ENCODE results near the gene C1orf105. TPM values are rescaled to one million over a fixed set of nuclear protein-coding genes. Genes with fewer than 3 reads are reported as not detected.

C1orf105 gene
- polyA plus RNA-seq, 4 donors: 0.20 TPM; not detected in 3

DNA sequence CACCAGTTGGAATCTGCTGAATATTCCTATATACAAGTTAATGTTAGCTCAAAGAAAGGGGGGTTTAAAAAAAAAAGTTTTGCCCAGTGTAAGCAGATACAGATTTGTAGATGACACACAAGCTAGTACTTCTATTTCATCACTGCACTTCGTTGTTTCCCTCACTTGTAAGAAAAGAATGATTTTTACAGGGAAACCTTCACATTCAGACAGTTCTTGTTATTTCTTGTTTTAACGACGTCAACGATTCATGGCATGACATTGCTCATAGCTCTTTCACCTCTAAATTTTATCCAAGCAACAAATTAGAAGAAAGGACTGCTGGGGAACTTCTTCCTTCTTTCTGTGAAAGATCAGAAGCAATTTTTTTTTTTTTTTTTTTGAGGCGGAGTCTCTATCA lies 25.7 kb upstream of the C1orf105 start:
- DNase-seq (ENCODE audit: low read depth in 4 of 4, low spot score in 3 of 4): no peak

DNA sequence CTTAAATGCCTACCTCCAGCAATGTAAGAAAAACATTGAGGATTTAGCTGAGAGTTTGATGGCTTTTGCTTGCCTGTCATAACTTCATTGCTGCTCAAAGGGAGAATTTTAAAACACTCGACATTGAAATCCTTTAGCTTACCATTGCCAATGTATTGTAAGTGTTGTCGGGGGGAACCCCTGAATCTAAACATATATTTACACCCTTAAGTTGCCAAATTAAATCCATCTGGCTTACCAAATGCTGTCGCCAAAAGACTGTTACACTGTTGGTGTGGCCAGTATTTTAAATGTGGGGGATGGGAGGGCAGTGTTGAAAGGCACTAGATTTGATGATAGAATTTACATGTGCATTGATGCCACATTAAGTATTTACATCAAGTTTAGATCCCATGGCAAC lies 24.9 kb upstream of the C1orf105 start:
- no peak for DNase-seq (ENCODE audit: low read depth in 4 of 4, low spot score in 3 of 4)

DNA sequence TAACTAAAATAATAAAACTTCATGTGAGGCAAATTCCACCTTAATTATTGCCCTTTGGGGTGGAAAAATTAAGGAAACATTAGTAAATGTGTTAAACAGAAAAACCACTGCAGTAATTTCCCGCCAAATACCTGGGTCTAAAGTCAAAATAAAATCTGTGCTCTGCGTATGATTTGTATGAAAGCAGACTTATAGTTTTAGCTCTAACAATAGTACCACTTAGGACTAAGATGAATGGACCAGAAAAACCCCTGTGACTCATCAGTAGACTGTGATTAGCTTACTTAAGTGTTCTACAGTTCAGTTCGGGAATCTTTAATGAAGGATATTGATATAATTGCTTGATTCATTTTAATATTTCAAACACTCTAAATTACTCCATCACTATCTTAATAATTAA lies 23.3 kb upstream of the C1orf105 start:
- no peak for DNase-seq (ENCODE audit: low read depth in 4 of 4, low spot score in 3 of 4)

DNA sequence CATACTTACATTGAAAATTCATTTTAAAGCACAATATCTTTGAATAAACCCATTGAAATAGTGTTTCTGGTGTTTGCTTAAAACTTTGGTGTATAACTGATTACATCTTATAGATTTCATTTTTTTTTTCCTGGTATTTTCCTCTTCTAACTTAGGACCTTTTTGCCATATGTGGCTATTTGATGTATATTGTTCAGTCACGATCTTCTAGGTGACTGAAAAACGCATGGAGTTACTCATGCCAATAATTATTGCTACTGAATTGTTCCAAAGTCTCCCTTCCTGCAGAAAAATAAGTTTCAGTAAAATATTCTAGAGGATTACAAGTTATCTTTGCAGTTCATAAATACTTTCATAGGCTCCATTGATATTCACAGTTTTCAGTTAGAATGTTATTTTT lies 22.9 kb upstream of the C1orf105 start:
- DNase-seq (ENCODE audit: low read depth in 4 of 4, low spot score in 3 of 4): no peak

DNA sequence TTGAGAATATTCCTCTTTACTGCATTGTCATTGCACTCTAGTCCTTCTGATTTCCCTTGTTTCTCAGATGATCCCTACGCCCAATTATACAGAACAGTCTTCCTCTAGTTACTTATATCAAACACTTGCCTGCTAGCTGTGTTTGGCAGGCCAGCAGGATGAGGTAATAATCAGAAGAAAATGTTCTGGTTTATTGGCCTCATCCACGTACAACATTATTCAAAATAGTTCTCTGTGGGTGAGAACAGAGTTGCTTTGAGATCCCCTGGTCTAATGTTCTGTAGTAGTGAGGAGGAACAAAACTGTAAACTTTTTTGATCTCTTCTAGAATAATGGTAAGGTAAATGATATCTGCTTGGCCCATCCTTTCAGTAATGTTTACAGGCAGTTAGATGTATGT lies 22.3 kb upstream of the C1orf105 start:
- DNase-seq (ENCODE audit: low read depth in 4 of 4, low spot score in 3 of 4): no peak

DNA sequence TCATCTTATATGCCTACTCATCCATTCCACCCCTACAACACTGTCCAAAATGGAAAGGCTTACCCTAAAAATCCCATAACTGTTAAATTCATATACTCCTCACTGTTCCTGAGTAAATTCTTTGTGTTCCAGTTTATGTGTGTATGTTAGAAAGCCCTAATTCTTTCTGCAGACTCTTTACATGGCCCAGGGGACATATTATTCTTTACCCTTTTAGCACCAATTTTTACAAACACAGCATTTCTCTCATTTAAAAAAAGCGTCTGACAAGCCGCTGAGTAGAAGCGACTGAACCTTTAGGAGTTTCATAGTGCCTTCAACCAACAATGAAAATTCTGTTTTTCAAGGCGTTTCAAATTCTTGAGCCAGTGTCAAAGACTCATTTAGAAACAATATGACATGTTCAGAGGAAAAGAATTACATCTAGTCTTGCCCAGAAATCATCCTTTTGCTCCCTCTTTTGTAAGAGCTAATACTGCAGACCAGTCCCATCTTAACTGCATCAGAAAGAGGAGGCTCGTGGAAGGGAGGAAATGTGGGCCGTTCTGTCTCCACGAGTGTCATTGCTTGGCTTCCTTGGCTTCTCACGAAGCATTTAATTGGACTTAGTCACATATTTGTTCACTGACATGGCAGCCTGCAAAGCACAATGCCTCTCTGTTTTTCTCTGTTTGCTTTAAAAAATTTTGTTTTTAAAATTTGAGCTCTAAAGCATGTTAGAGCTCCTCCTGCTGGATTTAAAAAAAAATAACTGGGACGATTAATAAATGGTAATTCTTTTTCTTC lies 21.3 kb upstream of the C1orf105 start:
- DNase-seq (ENCODE audit: low read depth in 4 of 4, low spot score in 3 of 4): no peak

DNA sequence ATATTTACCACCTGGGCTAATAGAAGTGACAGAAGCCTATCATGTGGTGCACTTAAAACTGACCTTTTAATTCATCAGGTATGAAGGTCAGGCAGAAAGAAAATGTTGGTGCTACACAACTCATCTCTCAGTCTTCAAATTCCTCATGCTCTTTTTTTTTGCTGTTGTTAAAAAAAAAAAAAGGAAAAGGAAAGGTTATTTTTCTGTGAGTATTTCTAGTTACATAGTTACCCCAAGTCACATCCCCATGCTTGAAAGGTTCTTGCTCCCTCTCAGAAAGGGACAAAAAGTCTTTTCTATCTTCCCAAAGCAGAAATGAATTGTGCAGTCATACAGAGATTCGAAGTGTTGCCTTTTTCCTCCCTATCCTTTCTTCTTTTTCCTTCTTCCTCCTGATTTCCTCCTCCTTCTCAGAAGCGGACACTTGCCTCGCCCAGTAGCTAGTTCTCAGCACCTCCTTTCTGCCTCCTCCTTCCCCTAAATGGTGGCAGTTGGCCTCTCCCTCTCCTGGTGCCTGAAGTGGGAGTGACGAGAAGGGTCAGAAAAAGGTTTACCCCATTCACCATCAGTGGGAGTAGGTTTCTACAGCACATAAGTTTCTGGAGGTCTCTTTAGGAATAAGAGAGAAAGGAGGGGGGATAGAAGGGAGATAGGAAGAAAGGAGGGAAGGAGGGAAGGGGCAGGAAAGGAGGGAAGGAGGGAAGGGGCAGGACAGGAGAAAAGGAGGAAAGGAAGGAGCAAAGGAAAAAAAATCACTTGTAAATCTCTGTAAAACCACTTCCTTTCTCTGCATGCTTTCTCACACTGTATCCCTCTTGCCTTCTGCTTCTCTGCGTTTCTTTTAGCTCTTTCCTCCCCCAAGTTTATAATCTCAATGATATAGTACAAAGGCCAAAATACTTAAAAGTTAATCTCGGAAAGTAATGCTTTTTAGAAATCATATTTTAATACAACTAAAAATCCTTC lies 20.4 kb upstream of the C1orf105 start:
- no peak for DNase-seq (ENCODE audit: low read depth in 4 of 4, low spot score in 3 of 4)

DNA sequence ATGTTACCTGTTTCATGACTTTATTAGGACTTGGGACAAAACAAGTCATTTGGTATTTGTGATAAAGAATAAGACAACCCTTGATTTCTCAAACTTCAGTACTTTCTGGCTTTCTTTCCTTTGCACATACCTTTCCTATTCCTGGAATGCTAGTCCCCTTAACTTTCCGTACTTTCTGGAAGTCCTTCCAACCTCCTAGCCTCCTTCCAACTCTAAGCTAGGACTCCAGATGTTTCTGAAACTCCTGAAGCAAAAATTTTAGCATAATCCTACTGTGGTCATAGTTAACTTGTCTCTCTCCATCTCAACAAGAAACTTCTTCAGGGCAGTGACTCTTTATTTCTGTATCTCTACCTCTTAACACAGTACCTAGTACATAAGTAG lies 19.8 kb upstream of the C1orf105 start:
- no peak for DNase-seq (ENCODE audit: low read depth in 4 of 4, low spot score in 3 of 4)

DNA sequence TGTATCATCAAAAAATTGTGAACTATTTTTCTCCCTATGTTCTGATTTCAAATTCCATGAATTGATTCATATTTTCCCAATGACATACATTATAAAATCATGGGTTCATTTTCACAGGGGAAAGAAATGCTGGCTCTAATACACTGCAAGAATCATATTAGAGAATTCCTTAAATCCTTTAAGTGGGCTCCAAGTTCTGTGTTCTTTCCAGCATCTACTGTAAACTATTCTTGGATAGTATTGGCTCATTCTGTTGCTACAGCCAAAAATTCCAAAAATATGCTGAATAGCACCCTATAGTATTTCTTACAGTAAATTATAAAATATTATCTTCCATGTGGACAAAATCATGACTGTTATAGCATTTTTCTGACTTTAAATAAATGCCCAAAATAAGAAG lies 19.0 kb upstream of the C1orf105 start:
- no peak for DNase-seq (ENCODE audit: low read depth in 4 of 4, low spot score in 3 of 4)

DNA sequence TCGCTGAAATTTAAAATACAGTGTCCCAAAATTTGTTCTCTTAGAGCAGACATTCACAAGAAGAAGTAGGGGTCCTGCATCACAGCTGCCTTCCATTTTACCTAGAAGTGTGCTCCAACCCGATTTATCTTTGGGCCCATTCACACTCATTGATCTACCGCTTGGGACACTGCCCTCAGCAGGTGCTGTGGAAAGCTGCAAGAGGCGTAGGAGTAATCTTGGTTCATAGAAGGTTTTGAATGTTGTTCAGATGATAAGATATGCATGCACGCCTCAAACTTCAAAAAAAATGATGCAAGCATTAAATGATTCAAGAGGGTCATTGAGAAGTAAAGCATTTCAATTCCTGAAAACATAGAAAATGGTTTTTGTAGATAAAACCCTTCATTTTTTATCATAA lies 18.6 kb upstream of the C1orf105 start:
- no peak for DNase-seq (ENCODE audit: low read depth in 4 of 4, low spot score in 3 of 4)

DNA sequence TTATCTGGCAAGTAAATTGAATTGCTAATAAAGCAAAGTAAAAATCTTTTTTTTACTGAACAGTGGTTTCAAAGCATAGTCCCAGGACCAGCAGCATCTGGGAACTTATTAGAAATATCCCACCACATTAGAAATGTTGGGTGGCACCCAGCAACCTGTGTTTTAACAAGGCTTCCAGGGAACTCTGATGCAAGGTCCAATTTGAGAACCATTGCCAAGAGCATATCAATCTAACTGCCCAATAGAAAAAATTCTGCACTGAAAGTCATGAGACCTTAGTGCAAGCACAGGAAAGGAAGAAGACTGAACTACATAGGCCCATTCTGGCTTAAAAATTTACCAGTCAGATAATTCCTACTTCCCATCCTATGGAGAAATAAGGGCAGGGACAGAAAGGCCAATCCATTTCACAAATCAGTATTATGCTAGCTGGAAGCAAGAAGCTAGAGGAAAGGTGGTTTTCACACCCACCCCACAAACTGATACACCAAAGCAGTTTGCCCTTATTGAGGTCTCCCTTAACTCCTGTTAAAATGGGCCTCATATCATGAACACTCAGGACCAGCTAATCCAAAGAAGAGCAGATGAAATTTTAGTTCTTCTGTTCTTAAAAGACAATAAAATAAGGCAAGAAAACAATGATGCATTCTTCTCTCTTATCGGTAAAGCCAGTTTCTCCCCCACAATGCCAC lies 17.5 kb upstream of the C1orf105 start:
- no peak for DNase-seq (ENCODE audit: low read depth in 4 of 4, low spot score in 3 of 4)

DNA sequence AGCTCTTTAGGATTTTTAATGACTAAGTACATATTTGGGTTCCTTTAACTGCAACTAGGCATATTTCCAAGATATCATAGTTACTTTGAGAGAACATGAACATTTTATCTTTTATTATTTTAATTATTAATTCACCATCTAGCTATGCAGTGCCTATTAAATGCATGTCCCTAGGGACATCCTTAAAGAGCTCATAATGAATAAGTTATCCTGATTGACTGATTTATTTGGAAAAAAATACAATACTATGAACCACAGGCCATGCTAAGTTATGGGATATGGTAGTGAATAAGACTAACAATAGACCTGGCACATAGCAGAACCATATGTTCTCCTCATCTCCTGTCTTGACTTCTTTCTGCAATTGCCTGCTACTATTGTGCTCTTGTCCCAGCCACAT lies 16.4 kb upstream of the C1orf105 start:
- DNase-seq (ENCODE audit: low read depth in 4 of 4, low spot score in 3 of 4): no peak

DNA sequence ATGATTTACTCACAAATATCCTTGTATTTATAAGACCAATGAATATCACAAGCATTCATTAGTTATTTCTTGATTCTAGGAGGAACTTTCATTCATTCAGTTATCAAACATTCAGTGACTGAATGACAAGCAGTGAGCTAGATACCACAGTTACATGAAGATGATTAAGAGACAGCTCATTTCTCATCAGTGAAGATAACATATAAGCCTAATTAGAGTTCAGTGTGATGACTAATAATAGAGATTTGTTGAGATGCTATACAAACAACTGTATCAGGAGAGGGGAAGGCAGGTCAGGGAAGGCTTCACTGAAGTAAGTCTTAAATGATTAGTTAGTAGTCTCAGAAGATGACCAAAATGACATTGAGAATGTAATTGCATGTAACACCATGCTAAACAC lies 14.6 kb upstream of the C1orf105 start:
- DNase-seq (ENCODE audit: low read depth in 4 of 4, low spot score in 3 of 4): no peak

DNA sequence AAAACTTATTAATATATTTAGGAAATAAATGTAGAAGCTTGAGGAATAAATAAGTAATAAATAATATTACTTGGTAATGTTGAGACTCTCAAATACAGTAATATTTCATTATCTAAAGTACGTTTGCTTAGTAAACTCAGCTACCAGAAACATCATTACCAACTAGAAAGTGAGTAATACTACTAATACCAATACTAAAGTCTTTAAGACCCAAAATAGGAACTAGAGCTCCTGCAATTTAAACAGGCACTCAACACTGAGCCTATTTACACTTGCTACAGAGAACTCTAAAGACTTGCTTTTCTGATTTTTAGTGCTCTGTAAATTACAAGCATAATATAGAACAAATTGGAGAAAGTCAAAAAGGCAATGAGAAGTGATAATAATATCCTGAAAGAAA lies 13.5 kb upstream of the C1orf105 start:
- no peak for DNase-seq (ENCODE audit: low read depth in 4 of 4, low spot score in 3 of 4)

DNA sequence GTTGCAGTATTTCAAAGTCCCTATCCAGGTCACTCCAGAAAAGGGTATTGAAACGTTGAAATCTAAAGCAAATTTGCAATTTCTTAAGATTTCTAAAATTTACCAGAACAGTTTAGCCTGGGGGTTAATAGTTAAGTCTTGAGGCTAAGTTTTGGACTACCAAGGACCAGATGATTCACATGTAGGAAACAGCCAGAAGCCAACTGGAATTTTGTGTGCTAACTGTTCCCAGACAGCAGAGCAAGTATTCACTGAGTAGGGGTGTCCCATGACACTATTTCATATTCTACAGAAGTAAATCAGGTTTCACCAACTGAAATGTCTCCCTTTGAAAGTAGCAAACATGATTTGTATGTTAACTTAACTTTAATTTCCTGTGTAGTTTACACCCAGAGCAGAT lies 11.5 kb upstream of the C1orf105 start:
- DNase-seq (ENCODE audit: low read depth in 4 of 4, low spot score in 3 of 4): no peak

DNA sequence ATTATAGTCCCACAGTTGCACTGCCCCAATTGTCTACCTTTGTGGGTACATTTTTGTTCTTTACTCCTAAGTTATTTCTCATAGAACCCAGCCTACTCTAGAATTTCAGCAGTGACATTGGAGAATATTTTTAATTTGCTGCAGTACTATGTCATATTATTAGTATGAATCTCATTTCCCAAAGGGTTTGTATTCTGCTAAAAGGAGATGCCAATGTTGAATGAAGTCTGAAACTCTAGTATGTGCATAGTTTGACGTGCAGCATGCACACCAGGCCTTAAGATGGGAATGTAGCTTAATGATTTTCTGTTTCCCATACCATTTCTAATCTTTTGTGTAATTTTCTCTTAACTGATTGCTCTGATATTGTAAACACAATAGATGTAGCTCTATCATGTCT lies 10.5 kb upstream of the C1orf105 start:
- no peak for DNase-seq (ENCODE audit: low read depth in 4 of 4, low spot score in 3 of 4)

DNA sequence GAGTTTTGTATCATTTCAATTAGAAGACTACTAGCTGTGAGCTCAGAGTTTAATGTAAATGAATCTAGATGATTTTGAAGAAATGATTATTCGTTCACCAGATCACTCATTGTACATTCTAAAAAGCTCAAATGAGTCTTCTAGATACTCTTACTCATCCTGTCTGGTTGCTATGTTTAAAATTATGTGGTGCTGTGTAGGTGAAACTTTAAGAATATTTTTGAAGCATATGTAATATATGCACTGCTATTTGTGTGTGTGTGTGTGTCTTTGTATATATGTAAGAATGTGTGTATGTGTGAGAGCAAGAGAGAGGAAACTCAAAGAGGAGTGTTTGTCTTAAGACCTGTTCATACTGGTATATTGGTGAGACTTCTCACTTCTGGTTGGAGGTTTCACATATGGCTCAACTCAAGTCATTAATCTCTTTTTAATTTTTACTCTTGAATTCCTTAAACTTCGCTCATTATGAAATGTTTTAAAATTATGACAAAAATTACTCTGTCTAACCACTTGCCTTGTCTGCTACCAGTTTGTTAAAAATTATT lies 8.6 kb upstream of the C1orf105 start:
- no peak for DNase-seq (ENCODE audit: low read depth in 4 of 4, low spot score in 3 of 4)

DNA sequence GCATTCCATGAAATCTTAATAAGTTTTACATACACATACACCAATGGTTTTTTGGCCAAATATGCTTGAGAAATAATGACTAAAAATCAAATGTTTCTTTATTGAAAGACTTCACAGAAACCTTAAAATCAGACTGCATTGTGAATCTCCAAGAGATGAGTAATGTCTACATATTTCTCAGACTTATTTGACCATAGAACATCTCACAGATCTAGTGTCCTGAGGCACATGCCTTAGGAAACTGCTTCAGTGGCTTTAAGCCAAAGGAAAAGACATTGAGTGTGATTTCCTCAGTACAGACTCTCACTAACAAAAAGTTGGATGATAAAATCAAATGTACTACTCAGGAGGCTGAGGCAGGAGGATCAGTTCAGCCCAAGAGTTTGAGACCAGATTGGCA lies 6.2 kb upstream of the C1orf105 start:
- DNase-seq (ENCODE audit: low read depth in 4 of 4, low spot score in 3 of 4): no peak

DNA sequence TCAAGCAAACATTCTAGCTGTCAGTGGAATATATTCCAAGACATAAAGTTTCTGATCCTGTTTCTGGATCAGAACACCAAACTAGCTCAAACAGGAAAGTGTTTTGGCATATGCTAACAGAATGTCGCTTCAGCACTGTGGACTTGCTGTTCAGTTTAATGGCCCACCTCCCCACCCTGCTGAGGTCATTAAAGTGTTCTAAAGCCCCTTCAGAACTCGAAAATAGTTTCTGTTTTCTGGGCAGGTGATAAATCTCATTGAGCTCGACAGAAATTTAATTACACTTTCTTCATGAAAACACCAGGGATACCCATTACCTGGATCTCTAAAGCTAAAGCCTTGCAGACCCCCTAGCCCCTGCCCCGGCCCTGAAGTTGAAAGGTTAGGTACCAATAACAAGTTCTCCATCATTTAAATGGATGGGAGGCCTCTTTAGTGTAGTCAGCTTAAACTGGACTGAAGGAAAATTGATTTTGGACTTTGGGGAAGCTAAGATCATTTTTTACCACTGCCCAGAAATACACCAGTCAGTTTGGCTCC lies 3.9 kb upstream of the C1orf105 start:
- no peak for DNase-seq (ENCODE audit: low read depth in 4 of 4, low spot score in 3 of 4)

DNA sequence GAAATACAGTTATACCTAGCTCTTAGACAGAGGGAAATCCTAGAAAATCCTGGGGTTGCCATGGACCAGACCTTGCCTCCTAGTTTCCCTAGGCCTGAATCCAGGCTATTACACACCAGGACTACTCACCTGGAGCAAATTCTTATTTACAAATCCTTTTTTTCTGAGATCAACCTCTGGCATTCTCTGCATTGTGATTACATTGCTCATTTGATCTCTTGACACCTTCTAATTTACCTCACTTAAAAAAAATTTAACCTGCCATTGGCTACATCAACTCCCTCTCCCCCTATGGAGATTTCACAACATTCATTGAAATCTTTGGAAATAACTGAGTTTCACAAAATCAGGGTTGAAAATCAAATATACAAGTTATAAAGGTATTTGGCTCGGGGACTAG lies 2.9 kb upstream of the C1orf105 start:
- DNase-seq (ENCODE audit: low read depth in 4 of 4, low spot score in 3 of 4): no peak

Measured in right renal pelvis (tissue), 4 donors.